Non-pigmented ciliary epithelial cell (primary cell): ENCODE measurements around the gene COL6A5.

Experiments
- DNase-seq: peaks from one replicate; pipeline ENCODE4 v3.0.0-alpha.2; 2010; ENCODE audit warnings: low read depth

Gene COL6A5

DNA sequence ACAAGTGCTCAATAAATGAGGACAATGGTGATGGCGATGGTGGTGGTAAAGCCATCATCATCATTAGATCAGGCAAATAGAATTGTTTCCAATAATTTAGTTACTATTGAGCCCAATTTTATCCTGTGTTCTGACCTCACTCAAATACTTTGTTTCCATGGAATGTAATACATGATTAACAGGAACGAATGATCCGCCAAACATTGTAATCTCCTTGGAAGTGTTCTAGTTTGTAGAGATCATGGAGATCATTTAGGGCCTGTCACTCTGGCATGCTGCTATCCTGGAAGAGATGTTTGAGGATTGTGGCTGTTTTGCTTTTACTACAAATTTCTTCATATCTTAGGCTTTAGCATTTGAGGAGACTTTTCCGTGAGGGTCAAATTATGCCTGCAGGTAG lies 174.3 kb downstream of the COL6A5 start:
- DNase-seq: no peak

DNA sequence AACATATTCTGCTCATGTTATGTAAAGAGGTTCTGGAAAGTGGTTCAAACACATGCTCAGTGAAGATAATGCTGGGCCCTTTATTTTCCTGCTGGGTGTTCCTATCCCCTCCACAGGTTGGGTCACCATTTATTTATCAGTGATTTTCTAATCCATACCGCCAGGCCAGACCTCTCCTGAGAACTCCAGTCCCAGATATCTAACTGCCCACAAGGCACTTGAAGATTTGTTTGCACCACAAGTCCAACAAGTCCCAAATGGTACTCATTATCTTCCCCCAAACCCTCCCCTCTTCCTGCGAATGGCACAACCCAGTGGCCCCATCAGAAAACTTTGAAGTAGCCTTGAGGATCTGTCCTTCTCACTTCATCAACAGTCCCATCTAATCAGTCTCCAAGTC lies 176.9 kb downstream of the COL6A5 start:
- no peak for DNase-seq

DNA sequence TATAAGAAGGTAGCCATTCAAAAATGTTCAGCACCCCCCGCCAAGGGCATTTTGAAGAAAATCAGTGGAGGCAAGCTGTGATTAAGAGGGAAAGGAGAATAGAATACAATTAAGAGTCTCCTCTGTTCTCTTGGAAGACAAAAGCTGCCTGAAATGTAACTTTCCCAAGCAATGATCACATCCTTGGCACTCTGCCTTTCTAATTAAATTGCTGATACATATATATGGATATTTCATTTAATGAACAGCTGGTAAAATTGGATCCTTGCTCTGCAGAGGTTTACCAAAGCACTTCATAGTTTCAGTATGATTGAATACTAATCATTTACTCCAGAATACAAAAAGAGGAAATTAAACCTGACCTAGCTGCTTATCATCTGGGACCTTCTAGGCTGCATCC lies 182.0 kb downstream of the COL6A5 start:
- no peak for DNase-seq

DNA sequence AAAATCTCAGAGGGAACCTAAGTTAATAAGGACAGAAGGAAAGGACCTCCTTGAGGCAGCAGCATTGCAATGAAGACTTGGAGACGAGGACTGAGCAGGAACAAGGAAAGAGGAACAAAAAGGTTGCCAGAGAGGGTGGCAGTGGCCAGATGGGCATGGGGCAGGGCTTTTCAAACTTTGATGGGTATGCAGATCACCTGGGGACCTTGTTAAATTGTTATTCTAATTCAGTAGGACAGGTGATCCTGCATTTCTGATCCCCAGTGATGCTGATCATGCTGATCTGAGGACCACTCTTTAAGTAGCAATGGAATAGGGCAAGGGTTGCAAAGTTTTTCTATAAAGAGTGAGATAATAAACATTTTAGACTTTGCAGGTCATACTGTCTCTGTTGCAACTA lies 182.6 kb downstream of the COL6A5 start:
- DNase-seq: no peak

DNA sequence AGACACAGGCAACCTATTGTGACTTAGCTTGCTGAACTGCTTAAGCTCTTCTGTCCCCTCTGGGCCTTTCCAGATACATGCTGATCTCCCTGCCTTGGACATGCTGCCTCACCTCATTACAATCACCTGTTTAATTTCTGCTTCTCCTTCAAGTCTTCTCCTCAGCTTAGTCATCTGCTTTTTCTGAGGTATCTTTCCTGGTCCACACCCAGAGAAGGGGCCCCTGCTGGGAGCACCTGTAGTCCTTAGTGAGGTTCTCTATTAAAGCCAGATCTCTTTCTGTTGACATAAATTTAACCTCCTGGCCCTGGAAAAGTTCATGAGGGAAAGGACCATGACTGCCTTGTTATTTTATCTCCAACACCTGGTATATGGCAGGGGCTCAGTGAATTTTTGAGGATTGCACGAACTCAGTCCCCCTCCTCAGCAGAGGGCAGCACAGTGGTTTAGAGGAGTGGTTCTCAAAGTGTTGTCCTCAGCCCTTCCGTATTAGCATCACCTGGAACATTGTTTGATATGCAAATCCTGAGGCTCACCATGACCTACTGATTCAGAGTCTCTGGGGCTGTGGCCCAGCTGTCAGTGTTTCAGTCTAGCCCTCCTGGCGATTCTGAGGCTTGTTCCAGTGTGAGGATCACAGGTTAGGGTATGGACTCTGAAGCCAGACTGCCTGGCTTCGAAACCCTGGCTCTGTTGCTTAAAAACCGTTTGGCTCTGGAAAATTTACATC lies 184.2 kb downstream of the COL6A5 start:
- DNase-seq: no peak

DNA sequence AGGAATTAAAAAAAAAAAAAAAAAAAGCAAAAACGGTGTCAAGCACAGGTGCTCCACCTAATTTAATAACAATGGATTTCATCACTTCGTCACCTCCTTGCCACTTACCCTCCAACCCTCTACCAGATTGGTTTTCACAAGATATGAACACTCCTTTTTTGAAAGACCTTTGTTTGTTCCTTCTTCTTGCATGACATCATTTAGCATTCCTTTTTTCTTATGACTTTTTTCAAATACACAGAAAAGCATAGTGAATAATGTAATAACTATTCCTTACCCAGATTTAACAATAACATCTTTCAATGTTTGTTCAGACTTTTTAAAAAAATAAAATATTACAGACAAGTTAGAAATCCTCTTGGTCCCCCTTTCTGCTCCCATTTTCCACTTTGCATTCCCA lies 187.8 kb downstream of the COL6A5 start:
- DNase-seq: no peak
